ENCODE data around the gene DCLRE1B. TPM values are rescaled to one million over a fixed set of nuclear protein-coding genes. Genes with fewer than 3 reads are reported as not detected.

DCLRE1B gene
- total RNA-seq, 1 donor from 2014 or later = 3.7 TPM

DNA sequence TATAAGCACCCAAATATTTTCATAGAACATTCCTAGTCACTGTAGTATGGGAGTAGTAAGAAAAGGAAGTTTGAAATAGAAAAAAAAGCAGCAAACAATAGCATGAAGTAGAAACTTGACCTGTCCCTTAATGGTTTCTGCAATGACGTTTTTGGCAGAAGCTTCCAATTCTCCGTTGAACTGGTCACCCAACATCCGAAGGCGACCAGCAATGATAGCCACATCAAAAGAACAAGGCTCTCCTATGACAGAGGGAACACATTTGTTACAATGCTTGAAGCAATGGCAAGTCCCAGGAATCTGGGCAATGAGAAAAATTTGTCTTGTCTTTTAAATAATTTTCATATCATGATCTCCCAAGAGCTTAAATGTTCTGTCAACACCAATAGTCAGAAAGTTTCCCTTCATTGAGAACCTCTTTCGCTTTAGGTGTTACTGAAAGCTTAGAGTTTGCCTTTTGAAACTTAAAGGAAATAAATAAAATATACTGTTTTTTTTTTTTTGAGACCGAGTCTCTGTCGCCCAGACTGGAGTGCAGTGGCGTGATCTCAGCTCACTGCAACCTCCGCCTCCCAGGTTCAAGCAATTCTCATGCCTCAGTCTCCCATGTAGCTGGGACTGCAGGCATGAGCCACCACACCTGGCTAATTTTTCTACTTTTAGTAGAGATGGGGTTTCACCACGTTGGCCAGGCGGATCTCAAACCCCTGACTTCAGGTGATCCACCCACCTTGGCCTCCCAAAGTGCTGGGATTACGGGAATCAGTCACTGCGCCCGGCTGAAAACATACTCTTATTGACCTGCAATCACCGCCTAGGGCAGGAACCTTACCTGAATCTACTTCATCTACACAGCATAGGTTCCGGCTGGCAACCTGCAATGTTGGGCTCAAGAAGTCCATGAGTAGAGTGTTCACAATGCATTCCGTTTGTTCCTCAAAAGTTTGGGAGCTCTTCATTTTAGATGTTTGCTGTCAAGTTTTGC, 18.4 kb upstream of the DCLRE1B start:
- H3K4me1 ChIP-seq (ENCODE audit: control insufficient read depth in 3 of 3, insufficient read depth in 3 of 3, low read length in 3 of 3) = peaks cover 3 to 4% (median 4%) of the 10 kb centered on the region in 3 donors
- no peak overlapping the region for H3K27ac ChIP-seq (ENCODE audit: low read depth, low read length)
- H3K36me3 ChIP-seq (ENCODE audit: control insufficient read depth in 3 of 3, insufficient read depth in 3 of 3, low read length in 3 of 3) = no peaks in the 10 kb centered on the region
- no peak overlapping the region for H3K4me3 ChIP-seq (ENCODE audit: low read length in 3 of 3)
- no peaks in the 10 kb centered on the region for H3K27me3 ChIP-seq (ENCODE audit: control insufficient read depth in 3 of 3, insufficient read depth in 3 of 3, low read length in 3 of 3)
- H3K9ac ChIP-seq (ENCODE audit: low read depth in 1 of 3, low read length in 3 of 3) = no peak overlapping the region
- no peaks in the 10 kb centered on the region for H3K9me3 ChIP-seq (ENCODE audit: control insufficient read depth in 3 of 3, low read length in 3 of 3)

DNA sequence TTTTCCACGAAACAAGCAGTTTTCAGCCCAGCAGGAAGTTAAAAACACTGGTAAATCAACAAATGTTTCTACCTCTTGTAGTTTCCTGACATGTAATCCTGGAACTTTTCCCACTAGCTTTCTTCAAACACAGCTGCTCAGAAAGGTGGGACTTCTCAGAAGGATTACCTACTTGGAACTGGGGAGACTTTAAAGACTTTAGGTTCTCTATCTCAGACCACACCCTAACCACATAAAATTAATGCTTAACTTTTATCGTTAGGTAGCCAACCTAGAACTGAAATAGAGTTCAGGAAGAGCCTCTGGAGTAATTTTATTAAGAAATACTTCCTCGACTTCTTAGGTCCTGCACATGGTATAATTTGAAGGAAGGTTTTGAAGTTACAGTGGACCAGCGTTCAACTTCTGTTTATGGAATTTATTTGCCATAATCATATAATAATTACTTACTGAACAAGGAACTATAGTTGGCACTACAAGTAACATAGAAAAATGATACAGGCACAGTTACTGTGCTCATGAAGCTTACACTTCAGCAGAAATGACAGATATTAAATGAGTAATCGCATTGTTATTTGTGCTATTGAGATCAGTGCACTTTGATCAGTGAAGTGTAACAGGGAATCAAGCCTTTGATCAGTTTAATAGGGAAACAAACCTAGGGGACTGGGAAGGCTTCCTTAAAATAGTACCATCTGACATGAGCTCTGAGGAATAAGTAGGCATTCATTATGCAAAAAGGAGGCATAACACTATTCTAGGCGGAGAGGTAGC, 17.5 kb upstream of the DCLRE1B start, which contains the start of gene BCL2L15:
TSS of gene BCL2L15 (minus strand) at position 180 of the 774 bp plus-strand sequence. CDS start 206 bp downstream, outside the sequence.
- Histone ChIP-seq H3K36me3 (ENCODE audit: control insufficient read depth in 3 of 3, insufficient read depth in 3 of 3, low read length in 3 of 3) (no peaks in the 10 kb centered on the region), H3K9ac (ENCODE audit: low read depth in 1 of 3, low read length in 3 of 3) (no peak within 1 kb of the TSS), H3K27ac (ENCODE audit: low read depth, low read length) (no peak within 1 kb of the TSS), H3K4me1 (ENCODE audit: control insufficient read depth in 3 of 3, insufficient read depth in 3 of 3, low read length in 3 of 3) (no peaks in the 10 kb centered on the region), H3K4me3 (ENCODE audit: low read length in 3 of 3) (no peak within 1 kb of the TSS), H3K27me3 (ENCODE audit: control insufficient read depth in 3 of 3, insufficient read depth in 3 of 3, low read length in 3 of 3) (no peaks in the 10 kb centered on the region), H3K9me3 (ENCODE audit: control insufficient read depth in 3 of 3, low read length in 3 of 3) (no peaks in the 10 kb centered on the region)

DNA sequence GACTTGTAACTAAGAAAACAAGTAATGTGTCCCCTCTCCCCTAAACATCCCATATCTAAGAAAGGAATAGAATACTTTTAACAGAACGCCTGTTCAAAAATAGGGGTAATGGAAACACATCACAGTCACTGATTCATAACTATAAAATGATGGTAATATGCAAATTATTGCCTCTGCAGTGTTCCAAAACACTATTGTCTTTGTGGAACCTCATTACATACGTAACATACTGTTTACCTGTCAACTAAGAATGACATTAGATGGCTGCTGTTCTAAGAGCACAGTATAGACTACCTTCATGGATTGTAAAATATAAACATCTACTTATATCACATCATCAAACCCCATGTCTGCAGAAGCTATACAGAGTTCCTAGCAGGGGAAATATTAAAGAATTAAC, 14.3 kb upstream of the DCLRE1B start:
- Histone ChIP-seq H3K9ac (ENCODE audit: low read depth in 1 of 3, low read length in 3 of 3) (no peak overlapping the region), H3K4me3 (ENCODE audit: low read length in 3 of 3) (no peak overlapping the region), H3K27ac (ENCODE audit: low read depth, low read length) (no peak overlapping the region), H3K4me1 (ENCODE audit: control insufficient read depth in 3 of 3, insufficient read depth in 3 of 3, low read length in 3 of 3) (no peaks in the 10 kb centered on the region), H3K9me3 (ENCODE audit: control insufficient read depth in 3 of 3, low read length in 3 of 3) (no peaks in the 10 kb centered on the region), H3K36me3 (ENCODE audit: control insufficient read depth in 3 of 3, insufficient read depth in 3 of 3, low read length in 3 of 3) (peaks cover 6 to 16% (median 12%) of the 10 kb centered on the region in 3 donors), H3K27me3 (ENCODE audit: control insufficient read depth in 3 of 3, insufficient read depth in 3 of 3, low read length in 3 of 3) (no peaks in the 10 kb centered on the region)

DNA sequence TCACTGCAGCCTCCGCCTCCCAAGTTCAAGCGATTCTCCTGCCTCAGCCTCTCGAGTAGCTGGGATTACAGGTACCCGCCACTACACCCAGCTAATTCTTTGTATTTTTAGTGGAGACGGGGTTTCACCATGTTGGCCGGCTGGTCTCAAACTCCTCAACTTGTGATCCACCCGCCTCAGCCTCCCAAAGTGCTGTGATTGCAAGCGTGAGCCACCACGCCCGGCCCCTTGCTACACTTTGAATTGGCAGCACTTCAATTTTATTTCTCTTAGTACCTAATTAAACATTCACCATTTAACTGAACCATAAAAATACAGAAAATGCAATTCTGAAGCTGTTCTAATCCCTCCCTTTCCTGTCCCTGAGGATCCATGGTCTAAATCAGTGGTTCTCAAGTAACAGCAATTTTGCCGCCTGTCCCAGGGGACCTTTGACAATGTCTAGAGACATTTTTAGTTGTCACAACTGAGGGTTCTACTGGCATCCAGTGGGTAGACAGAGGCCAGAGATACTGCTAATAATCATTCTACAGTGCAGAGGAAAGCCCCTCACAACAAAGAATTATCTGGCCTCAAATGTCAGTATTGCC, 13.4 kb upstream of the DCLRE1B start:
- Histone ChIP-seq H3K4me1 (ENCODE audit: control insufficient read depth in 3 of 3, insufficient read depth in 3 of 3, low read length in 3 of 3) (no peaks in the 10 kb centered on the region), H3K9ac (ENCODE audit: low read depth in 1 of 3, low read length in 3 of 3) (no peak overlapping the region), H3K27ac (ENCODE audit: low read depth, low read length) (no peak overlapping the region), H3K4me3 (ENCODE audit: low read length in 3 of 3) (no peak overlapping the region), H3K27me3 (ENCODE audit: control insufficient read depth in 3 of 3, insufficient read depth in 3 of 3, low read length in 3 of 3) (no peaks in the 10 kb centered on the region), H3K9me3 (ENCODE audit: control insufficient read depth in 3 of 3, low read length in 3 of 3) (no peaks in the 10 kb centered on the region), H3K36me3 (ENCODE audit: control insufficient read depth in 3 of 3, insufficient read depth in 3 of 3, low read length in 3 of 3) (peaks cover 10 to 24% (median 17%) of the 10 kb centered on the region in 3 donors)

DNA sequence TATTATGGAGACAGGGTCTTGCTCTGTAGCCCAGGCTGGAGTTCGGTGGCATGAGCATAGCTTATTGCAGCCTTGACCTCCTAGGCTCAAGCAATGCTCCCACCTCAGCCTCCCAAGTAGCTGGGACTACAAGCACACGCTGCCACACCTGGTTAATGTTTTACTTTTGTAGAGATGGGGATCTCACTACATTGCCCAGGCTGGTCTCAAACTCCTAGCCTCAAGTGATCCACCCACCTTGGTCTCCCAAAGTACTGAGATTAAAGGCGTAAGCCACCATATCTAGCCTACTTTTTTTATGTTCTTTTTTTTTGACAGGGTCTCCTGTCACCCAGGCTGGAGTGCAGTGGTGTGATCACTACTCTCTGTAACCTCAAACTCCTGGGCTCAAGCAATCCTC, 11.9 kb upstream of the DCLRE1B start:
- no peak overlapping the region for H3K4me3 ChIP-seq (ENCODE audit: low read length in 3 of 3)
- no peaks in the 10 kb centered on the region for H3K9me3 ChIP-seq (ENCODE audit: control insufficient read depth in 3 of 3, low read length in 3 of 3)
- no peaks in the 10 kb centered on the region for H3K27me3 ChIP-seq (ENCODE audit: control insufficient read depth in 3 of 3, insufficient read depth in 3 of 3, low read length in 3 of 3)
- H3K9ac ChIP-seq (ENCODE audit: low read depth in 1 of 3, low read length in 3 of 3) = no peak overlapping the region
- H3K4me1 ChIP-seq (ENCODE audit: control insufficient read depth in 3 of 3, insufficient read depth in 3 of 3, low read length in 3 of 3) = no peaks in the 10 kb centered on the region
- peaks cover 21 to 35% (median 23%) of the 10 kb centered on the region in 3 donors for H3K36me3 ChIP-seq (ENCODE audit: control insufficient read depth in 3 of 3, insufficient read depth in 3 of 3, low read length in 3 of 3)
- H3K27ac ChIP-seq (ENCODE audit: low read depth, low read length) = no peak overlapping the region

DNA sequence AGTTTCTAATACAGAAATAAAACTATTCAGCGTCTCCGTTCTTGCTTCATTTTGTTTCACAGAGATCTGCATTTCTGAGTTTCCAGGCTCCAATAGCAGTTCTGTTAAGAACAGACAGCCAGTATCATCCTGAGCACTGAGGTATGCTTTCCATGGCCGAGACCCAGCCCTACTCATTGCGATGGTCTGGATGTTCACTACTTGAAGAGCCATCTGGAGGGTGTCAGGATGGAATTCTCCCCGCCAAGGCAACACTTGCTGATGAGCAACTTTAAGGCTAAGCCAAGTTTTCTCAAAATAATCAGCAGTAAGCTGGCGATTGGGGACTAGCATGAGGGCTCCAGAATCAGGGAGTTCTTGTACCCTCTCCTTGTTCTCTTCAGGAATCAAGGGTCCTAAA, 10.0 kb upstream of the DCLRE1B start:
- no peaks in the 10 kb centered on the region for H3K27me3 ChIP-seq (ENCODE audit: control insufficient read depth in 3 of 3, insufficient read depth in 3 of 3, low read length in 3 of 3)
- no peak overlapping the region for H3K9ac ChIP-seq (ENCODE audit: low read depth in 1 of 3, low read length in 3 of 3)
- no peak overlapping the region for H3K27ac ChIP-seq (ENCODE audit: low read depth, low read length)
- H3K4me1 ChIP-seq (ENCODE audit: control insufficient read depth in 3 of 3, insufficient read depth in 3 of 3, low read length in 3 of 3) = no peaks in the 10 kb centered on the region
- no peaks in the 10 kb centered on the region for H3K9me3 ChIP-seq (ENCODE audit: control insufficient read depth in 3 of 3, low read length in 3 of 3)
- no peak overlapping the region for H3K4me3 ChIP-seq (ENCODE audit: low read length in 3 of 3)
- peaks cover 31 to 51% (median 39%) of the 10 kb centered on the region in 3 donors for H3K36me3 ChIP-seq (ENCODE audit: control insufficient read depth in 3 of 3, insufficient read depth in 3 of 3, low read length in 3 of 3)

DNA sequence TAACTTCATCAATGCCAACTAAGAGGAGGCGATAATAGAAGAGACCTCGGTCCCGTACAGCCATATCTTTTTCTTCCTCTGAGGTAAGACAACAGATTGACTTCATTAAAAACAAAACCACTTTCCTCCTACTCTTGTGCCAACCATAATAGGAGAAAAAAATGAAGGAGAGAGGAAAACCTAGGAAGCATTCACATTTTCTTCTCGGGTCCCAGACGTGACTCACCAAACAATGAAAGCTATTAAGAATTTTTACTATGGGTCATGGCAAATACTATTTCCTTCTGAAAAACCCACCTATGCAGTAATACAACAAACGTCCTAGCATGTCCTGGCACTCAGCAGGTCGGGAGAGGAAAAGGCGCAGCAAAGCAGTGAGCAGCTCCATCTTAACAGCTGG, 9.2 kb upstream of the DCLRE1B start:
- Histone ChIP-seq H3K27me3 (ENCODE audit: control insufficient read depth in 3 of 3, insufficient read depth in 3 of 3, low read length in 3 of 3) (no peaks in the 10 kb centered on the region), H3K9ac (ENCODE audit: low read depth in 1 of 3, low read length in 3 of 3) (no peak overlapping the region), H3K4me1 (ENCODE audit: control insufficient read depth in 3 of 3, insufficient read depth in 3 of 3, low read length in 3 of 3) (no peaks in the 10 kb centered on the region), H3K9me3 (ENCODE audit: control insufficient read depth in 3 of 3, low read length in 3 of 3) (no peaks in the 10 kb centered on the region), H3K36me3 (ENCODE audit: control insufficient read depth in 3 of 3, insufficient read depth in 3 of 3, low read length in 3 of 3) (peaks cover 34 to 57% (median 42%) of the 10 kb centered on the region in 3 donors), H3K4me3 (ENCODE audit: low read length in 3 of 3) (no peak overlapping the region), H3K27ac (ENCODE audit: low read depth, low read length) (no peak overlapping the region)

DNA sequence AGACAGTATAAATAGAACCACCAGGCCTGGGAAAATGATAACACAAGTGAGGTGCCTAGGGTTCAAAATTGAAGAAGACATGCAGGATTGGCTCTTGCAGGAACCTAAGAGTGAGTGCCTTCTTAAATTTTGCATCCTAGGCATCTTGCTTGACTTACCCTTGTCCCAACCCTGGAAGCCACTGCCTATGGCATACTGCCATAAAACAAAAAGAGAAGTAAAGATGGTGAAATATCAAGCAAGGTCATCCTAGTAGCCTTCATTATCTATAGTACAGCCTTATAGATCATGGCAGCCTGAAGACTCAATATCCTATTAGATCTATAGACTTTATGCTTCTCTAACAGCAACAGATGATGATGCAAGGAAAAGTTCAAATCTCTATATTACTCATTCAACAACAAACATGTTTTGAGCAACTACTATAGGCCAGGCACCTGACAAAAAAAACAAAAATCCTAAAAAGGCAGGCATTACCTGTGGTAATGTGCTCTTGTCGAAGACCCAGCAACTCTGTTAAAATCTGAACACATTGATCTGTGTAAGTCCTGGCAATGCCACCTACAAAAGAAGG, 6.8 kb upstream of the DCLRE1B start:
- Histone ChIP-seq H3K4me1 (ENCODE audit: control insufficient read depth in 3 of 3, insufficient read depth in 3 of 3, low read length in 3 of 3) (peaks cover 0 to 2% (median under 1%) of the 10 kb centered on the region in 3 donors), H3K36me3 (ENCODE audit: control insufficient read depth in 3 of 3, insufficient read depth in 3 of 3, low read length in 3 of 3) (peaks cover 36 to 65% (median 47%) of the 10 kb centered on the region in 3 donors), H3K27me3 (ENCODE audit: control insufficient read depth in 3 of 3, insufficient read depth in 3 of 3, low read length in 3 of 3) (no peaks in the 10 kb centered on the region), H3K9me3 (ENCODE audit: control insufficient read depth in 3 of 3, low read length in 3 of 3) (no peaks in the 10 kb centered on the region), H3K9ac (ENCODE audit: low read depth in 1 of 3, low read length in 3 of 3) (no peak overlapping the region), H3K27ac (ENCODE audit: low read depth, low read length) (no peak overlapping the region), H3K4me3 (ENCODE audit: low read length in 3 of 3) (no peak overlapping the region)

DNA sequence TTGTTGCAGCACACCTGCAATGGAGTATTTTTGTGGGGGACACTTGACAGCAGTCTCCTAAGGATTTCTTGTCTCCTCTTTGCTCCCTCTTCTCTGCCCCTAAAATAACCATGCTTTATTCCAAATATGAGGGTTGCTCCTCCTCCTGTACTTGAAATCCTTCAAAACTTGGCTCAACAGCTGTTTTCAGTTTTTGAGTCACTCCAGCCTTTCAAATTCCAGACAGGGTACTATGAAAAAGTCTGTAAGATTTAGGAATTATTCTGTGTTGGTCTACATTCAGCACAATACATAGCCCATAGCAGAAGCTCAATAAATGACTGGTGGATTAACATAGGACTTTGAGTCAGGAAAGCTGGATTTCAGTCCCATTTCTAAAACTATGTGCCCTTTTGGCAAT, 6.0 kb upstream of the DCLRE1B start:
- no peaks in the 10 kb centered on the region for H3K9me3 ChIP-seq (ENCODE audit: control insufficient read depth in 3 of 3, low read length in 3 of 3)
- no peak overlapping the region for H3K4me3 ChIP-seq (ENCODE audit: low read length in 3 of 3)
- H3K27ac ChIP-seq (ENCODE audit: low read depth, low read length) = no peak overlapping the region
- H3K4me1 ChIP-seq (ENCODE audit: control insufficient read depth in 3 of 3, insufficient read depth in 3 of 3, low read length in 3 of 3) = peaks cover 7 to 10% (median 8%) of the 10 kb centered on the region in 3 donors
- no peak overlapping the region for H3K9ac ChIP-seq (ENCODE audit: low read depth in 1 of 3, low read length in 3 of 3)
- no peaks in the 10 kb centered on the region for H3K27me3 ChIP-seq (ENCODE audit: control insufficient read depth in 3 of 3, insufficient read depth in 3 of 3, low read length in 3 of 3)
- peaks cover 36 to 64% (median 47%) of the 10 kb centered on the region in 3 donors for H3K36me3 ChIP-seq (ENCODE audit: control insufficient read depth in 3 of 3, insufficient read depth in 3 of 3, low read length in 3 of 3)

Data from skeletal muscle tissue (tissue), 4 donors.